HG03521 (cell line): Measurements from ENCODE around the gene CERKL.

Experiments used
- ATAC-seq: cut with Tn5 transposase; IDR thresholded peaks from one replicate; pipeline ENCODE4 v1.9.1; 2021; ENCODE audit warnings: mild to moderate bottlenecking, moderate library complexity; ENCODE audit not compliant: unreplicated experiment

The CERKL gene

DNA sequence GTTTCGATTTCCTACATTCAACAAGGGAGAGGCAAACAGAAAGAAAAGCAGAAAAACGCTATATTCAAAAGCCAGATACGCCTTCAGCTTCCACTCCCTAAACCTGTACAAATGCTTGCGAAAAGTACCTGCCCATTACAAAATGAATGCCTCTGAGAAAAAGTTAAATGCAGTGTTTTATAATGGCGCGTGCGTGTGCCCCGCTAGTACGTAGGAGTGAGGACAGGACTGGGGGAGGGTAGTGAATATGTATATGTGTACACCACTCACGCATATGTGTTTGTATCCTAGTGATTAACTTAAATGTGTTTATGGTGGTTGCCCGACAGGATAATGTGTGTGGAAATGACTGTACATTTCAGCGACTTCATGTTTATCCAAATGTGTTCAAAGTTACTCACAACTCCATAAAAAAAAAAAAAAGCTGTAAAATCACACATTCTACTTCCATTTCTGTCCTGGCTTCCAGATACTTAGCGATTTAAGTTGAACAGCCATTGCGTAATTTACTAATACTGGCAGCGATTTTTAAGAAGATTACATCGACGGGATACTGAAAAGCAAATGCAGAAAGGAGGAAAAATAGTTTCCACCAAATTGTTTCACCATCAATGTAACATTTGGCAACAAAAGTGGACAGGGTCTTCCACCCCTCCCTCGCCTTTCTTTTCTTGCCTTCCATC, 22.1 kb upstream of the CERKL start:
- ATAC-seq = no peak

DNA sequence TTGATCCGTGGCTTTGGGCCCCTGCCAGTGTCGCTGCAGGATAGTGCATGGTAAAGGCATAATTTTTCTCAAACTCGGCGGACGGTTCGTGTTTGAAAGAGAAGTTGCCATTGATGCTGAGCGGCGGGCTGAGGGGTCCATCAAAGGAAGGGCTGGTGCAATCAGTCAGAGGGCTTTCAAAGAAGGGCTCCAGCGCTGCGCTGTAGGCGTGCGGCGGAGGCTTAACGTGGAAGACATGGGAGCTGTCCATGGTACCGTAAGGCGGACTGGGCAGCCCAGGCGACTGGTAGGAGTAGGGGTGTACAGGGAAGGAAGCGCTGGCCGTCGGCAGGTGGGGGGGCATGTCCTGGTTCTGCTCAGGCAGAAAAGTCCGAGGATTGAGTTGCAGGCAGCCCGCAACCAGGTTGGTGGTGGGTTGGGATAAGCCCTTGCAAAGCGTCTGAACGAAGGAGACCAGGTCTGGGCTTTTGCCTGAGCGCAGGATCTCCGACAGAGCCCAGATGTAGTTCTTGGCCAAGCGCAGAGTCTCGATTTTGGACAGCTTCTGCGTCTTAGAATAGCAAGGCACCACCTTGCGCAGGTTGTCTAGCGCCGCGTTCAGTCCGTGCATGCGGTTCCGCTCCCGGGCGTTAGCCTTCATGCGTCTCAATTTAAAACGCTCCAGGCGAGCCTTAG, 21.1 kb upstream of the CERKL start:
- ATAC-seq = no peak

DNA sequence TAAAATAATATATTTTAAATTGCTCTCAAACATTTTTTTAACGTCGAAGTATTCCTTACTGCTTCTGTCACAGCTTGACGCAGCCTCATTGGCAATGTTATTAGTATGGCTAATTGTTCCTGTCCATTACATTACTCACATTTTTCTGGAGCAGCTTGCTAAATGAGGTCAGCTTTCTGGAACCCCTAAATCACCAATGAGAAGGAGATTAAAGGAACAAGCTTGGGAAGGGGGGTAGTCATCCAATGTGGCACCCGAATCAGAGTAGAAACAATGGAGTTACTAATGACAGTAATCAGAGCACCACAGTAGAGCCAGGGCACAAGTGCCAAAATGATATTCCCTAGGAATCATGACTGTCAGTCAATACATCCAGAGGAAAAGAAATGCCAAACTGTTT, 18.3 kb upstream of the CERKL start:
- ATAC-seq = no peak

DNA sequence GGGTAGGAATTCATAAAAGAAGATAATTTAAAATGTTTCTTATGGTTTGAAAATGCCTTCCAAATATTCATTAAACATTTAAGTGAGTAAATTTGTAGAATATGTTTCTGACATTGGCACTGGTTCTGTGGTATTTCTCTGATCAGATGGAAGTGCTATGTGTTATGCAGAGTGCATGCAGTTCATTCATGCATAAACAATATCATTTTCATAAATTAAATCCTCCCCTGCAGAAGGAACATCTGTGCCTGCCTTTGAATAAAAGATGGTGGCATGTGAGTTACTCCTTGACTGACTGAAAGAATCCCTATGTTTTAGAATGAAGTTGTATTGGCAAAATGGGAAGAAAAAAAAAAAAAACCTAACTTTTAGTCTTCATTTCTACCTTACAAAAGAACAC, 17.6 kb upstream of the CERKL start:
- ATAC-seq = no peak

DNA sequence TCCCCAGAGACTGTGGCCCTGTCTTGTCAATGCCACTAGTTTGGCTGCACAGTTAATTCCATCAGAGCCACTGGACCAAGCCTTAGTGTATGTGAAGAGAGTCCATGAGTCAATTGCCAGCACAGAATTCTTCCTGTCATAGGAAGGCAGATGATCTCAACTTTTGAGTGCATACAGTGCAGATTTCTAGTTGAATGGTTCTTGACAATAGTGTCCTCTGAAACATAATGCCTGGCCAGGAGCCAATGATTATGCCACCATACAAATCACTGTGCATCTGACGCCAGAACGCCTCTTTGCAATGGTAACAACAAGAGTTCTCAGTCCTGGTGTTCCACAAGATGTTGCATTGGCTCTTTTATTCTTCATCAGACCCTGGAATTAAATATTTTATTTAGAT, 16.3 kb upstream of the CERKL start:
- ATAC-seq = no peak

DNA sequence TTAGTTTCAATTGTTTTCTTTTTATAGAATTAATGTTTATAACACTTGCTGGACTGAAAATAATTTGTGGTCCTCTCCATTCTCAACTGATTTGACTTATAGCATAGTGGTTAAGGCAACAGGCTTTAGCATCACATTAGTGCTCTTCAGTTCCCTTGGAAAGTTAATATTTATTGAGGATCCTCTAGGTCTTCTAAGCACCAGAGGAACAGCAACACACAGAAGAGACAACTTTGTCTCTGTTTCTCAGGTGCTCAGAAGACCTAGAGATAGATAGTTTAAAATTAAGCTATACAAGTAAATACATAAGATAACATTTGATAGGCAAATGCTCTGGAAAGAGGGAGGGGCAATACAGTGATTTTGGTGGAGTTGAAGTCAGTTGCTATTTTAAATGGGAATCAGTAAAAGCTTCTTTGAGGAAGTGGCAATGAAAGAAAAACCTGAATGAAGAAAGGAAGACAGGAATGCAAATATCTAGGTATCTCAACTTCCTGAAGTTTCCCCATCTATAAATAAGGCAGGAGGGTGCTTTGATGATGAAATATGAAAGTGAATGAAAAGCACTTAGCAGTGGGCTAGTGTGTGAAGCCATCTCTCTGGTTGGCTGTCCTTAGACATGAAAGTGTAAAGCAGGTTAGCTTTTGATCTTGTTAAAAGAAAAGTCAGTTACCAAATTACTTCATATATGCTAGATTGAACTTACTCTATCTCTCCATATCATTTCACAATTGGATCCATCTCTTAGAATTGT, 15.5 kb upstream of the CERKL start:
- no peak for ATAC-seq

DNA sequence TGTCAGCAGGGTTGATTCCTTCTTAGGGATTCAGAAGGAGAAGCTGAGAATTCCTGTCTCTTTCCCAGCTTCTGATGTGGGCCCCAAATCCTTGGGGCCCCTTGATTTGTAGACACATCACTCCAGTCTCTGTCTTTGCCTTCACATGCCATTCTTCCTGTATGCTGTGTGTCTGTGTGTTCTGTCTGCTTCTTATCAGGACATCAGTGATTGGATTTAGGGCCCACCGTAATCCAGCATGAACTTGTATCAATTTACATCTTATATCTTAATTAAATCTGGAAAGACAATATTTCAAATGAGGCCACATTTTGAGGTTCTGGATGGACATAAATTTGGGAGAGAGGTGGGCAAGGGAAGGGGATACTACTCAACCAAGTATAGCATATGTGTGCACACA, 13.7 kb upstream of the CERKL start:
- no peak for ATAC-seq

DNA sequence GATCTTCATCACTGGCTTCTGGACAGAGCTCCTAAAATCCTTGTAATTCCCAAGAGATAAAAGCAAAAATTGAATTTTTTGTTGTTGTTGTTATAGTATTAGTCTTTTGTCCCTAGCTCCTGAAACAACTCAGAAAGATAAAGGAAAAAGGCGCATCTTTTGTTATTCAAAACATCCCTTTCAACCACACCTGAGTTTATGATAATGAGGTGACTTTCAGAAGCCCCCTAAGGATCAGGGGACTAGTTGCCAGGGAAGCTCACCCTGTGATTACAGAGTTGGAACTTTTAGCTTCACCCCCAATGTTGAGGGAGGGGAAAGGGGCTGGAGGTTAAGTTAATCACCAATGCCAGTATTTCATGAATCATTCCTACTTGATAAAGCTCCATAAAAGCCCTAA, 10.3 kb upstream of the CERKL start:
- ATAC-seq = no peak

DNA sequence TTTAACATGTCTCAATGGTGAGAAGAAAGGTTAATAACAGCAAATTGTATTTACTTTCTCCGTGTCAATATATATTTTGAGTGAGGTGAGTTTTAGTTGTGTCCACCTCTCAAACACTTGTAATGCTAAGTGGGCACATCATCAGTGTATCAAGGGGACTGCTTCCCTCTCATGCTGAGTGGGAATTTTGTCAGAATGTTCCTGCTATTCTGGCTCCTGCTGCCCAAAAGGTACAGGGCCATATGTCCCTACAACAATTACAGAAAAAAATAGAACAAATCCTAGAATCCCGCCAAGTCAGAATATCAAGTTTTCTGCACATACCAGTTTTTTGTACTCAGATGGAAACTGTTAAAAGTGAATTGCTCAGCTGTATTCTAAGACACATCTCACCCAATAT, 5.4 kb upstream of the CERKL start:
- no peak for ATAC-seq

DNA sequence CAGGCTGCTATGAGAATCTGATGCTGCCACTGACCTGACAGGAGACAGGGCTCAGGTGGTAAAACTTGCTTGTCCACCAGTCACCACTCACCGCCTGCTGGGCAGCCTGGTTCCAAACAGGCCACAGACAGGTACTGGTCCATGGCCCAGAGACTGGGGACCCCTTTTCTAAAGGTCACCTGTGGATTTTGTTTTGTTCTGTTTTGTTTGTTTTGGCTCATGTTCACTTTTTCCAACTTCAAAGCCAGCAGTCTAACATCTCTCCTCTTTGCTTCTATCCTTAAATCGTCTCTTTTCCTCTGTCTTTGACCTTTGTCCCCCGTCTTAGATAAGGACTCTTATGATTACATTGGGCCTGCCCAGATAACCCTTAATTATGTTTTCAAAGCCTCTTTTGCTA, 3.3 kb upstream of the CERKL start:
- ATAC-seq = no peak

DNA sequence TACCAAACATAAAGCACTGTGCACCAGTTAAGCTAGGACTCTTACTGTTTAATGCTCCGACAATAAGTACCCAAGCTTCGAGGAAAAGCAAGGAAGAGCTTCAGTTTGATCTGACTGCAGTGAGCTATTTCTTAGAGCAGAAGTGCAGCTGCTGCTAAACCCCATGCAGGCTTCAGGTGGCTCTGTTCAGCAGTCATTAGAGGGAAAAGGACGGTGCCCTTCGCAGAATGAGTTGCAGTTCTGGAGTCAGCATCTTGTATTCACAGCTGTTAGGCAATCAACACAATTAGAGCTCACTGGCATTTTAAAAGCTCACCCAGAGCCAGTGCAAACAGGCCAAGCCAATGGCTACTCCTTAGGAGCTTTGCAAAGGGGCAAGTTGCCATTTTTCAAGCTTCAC, 1.5 kb upstream of the CERKL start:
- no peak for ATAC-seq

DNA sequence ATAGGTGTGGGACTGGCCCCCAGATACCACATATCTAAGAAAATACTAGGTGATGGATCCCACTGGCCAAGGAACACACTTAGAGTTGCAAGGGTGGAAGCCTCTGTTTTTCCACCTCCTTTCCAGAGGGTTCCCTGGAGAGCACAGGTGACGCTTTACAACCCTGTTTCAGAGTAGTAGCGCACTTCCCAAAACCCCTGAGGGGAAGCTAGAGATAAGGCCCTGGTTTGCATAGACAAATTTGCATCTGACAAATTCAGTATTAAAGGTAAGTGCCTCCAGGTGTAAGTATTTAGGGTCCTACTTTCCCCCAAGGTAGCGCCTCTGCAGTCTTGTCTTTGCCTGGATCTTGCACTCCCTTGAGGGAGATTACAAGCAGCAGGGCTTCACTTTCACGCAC, 474 bp upstream of the CERKL start:
- no peak for ATAC-seq

DNA sequence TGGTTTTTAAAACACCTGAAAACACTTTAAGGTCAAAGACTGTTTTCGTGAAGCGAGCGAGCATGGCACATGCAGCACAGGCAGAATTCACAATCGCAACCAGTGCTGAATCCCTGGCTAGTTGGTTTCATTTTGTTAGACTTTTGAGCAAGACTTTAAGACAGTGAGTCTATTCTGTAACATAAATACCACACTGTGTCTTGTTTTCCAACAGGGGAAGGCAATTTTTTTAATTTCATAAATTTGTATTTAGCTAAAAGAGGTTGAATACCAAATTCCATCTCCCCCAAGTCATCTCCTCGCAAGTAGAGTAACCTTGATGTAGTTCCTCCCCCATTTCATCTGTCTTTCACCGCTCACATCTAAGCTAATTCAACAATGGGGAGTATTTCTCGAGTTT, 1.4 kb downstream of the CERKL start:
- no peak for ATAC-seq

DNA sequence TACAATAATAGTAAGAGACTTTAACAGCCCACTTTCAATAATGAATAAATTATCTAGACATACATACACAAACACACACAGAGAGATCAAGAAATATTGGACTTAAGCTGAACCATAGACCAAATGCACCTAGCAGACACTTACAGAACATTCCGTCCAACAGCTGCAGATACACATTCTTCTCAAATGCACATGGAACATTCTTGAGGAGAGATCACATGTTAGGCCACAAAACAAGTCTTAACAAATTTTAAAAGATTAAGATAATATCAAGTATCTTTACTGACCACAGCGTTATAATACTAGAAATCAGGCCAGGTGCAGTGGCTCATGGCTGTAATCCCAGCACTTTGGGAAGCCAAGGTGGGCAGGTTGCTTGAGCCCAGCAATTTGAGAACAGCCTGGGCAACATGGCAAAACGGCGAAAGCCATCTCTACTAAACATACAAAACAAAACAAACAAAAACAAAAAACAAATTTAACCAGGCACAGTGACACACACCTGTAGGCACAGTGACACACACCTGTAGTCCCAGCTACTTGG, 7.4 kb downstream of the CERKL start:
- no peak for ATAC-seq

DNA sequence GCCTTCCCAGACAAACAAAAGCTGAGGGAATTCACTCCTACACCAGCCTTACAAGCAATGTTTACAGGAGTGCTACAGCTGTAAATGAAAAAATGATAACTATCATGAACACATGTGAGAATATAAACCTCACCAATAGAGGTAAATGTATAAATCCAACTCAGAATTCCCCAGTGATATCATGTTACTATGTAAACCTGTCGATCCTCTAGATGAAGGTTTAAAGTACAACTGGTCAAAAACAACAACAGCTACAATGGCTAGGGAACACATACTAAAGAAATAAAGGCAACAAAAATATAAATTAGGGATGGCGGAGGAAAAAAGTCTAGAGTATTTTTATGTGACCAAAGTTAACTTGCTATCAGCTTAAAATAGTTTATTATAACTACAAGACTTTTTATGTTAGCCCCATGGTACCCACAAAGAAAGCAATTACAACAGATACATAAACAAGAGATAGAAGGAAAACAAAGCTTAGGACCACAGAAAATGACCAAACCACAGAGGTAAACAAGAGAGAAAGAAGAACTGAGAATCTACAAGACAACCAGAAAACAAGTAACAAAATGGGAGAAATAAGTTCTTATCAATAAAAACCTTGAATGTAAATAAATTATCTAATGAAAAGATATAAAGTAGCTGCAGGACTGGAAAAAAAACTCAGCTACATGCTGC, 8.3 kb downstream of the CERKL start:
- no peak for ATAC-seq

DNA sequence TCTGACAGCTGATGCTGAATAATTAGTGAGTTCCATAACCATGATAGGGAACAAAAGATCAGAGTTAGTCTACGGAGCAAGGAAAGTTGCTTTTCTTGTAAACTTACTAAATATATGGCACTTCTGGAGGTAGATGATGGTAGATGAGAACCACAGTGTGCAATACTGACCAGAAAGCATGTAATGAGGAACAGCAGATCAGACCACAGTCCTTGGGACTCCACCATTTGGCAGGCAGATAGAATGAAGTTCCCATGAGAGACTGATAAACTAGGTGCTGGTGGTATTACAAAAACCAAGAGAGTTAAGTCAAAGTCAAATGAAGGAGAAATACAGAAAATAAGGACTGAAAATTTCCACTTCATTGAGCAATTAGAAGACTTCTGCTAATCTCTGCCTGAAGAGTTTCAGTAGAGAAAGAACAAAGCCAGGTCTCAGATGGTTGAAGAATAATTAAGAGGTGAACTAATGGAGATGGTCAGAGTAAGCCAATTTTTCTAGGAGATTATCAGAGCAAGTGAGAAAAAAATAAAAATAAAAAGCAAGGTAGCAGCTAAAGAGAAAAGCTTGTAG, 10.4 kb downstream of the CERKL start:
- ATAC-seq = no peak

DNA sequence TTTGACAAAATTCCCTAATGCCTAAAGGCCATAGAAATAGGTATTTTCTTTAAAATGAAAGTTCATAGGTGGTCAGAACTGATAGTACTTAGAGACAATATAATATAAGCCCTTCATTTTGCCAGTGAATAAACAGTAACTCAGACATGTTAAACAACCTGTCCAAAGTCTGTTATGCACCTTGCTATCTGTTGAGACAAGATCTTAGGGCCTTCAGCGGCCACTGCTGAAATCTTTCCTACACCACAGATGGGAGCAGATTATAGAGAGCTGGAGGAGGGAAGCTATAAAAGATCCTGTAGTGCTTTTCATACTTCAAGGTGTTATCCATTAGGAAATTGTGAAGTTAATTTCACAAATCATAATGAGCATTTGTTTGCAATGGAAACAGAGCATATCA, 13.8 kb downstream of the CERKL start:
- ATAC-seq = no peak

DNA sequence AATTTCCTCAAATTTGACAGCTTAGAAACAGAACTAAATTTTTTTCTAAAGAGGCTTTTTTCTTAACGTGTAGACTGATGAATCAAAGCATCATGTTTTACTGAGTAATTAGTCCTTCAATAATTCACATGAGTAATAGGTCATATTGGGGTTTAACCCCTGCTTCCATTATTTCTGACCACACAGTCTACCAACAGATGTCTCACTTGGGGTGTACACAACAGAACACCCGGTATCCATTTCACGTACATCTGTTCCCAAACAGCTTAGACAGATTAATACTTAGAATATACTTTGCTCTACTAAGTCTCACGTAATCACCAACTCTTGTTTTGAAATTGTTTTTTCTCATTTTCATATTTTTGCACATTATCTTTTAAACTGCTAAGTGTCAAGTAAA, 14.8 kb downstream of the CERKL start:
- no peak for ATAC-seq

DNA sequence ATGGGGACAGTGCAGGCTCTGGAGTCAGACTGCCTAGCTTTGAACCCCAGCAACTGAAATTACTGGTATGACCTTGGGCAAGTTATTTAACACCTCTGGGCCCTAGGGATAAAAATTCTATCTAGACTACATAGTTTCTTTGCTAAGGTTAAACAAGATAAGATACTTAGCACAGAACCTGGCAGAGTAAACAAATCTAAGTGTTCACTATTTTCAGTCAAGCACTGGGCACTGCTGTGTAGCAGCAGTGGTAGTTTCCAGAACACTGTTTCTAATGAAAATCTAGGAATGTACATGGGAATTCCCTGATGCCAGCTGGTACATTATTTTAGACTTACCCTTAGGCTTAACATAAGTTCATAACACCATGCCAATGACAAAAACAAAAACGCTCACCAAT, 17.2 kb downstream of the CERKL start:
- ATAC-seq = no peak

DNA sequence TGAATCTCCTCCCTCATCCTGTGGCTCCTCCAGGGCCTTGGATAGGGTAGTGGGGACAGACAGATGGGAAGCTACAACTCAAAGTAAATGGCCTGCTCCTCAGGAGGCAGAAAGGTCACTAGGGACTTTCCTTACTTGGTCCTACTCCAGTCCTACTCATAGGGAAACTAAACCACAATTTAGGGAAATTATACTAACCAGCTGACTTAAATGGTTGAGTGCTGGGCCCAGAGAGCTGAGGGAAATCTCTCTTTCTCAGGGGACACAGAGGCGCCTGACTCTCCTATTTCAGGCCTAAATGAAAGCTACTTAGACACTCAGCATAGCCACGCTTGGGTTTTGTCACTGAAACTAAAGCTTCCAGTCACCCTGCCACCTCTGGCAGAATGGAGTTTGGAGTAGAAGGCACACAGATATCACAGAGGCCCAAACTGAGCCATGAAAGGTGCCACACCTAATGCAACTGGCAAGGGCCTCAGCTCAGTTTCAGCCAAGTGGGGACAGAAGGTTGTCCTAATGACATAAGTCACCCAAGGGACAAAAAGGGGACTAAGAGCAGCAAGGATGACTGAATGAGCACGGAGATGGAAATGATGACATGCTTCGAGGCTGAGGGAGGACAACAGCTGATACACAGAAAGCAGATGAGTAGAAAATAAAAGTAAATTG, 24.0 kb downstream of the CERKL start:
- ATAC-seq = no peak
